Measurements from ENCODE around the gene LAMA2.

- TF ChIP-seq GATA2 (IDR thresholded peaks at IDR 0.05; ENCODE audit: low read depth, low read length) (no peak), GATA3 (IDR thresholded peaks at IDR 0.05; ENCODE audit: low read depth, low read length) (no peak)
These were observed 131.4 kb downstream of the LAMA2 start for GRCh38 chr6:129014302-129014701.

Measured in SH-SY5Y (cell line).